ENCODE results near the gene FGF12. TPM values are rescaled to one million over a fixed set of nuclear protein-coding genes. Genes with fewer than 3 reads are reported as not detected.

The FGF12 gene
- polyA plus RNA-seq, 10 donors: 1.3 to 6.5 (median 3.1) TPM

DNA sequence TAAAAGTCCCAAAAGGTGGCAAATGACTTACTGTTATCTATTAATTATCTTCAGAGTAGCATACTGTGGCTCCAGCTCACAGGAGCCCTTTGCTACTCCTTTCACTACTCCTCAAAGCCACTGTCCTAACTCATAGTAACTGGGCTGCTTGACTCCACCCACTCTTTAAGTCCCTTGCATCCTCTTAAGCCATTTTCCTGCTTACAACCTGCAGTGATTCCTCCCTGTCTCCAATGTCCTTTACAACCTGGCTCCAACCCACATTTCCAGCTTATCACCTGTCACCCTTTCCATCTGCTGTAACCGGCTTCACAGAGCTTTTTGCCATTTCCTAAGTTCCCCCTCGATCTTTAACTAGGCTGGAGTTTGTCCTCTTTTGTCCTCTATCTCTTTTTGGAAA lies 388.1 kb downstream of the FGF12 start:
- DNase-seq: no peak

DNA sequence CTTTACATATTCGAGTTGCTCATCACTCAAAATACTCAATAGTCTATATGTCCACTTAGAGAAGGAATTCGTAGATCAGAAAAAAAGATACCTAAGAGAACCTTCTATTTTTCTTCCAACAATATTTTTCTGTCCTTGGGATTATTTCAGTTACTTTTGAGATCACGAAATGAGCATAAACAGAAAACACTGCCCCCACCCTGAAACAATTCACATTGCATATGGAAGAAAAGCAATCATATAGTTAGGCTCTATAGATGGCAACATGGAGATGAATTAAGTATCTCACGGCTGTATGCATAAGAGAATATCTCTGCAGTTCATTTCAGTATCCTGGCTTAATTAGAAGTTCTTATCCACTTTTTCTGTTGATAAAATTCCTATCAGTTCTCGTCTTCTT lies 391.1 kb downstream of the FGF12 start:
- DNase-seq: no peak

DNA sequence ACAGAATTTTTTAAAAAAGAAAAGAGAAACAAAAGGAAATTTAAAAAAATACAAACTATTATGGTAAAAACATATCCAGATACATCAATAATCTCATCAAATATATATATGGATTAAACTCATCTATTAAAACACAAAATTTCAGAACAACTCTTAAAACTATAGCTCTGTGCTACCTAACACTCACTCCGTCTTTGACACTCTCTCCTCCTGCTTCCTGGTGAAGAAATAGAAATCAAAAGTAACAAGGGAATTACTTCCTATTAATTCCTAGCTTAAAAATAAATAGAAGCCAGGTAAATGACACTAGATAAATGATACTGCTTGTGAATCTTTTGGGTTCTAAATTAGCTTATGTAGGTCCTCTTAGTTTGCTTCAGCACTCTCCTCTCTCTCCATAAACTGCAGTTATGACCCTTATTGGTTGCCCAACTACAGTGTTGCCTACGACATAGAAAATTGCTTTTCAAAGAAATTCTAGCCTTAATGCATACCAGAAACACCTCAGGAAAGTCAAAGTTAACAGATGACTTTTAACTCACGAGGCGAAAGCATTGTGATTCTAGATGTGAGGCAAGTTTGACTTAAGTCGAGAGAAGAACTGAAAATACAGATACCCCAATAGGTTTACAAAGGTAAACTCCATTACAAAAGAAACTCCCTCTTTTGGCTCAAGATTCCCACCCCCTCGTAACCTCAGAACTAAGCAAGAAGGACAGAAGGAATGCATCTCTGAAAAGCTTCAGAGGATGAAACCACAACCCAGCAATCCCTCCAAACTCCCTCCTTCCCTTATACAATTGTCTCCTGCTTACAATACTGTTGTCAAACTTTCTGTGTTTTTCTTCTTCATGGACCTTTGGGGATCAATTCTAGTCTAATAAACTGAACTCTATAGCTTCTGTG lies 394.7 kb downstream of the FGF12 start:
- DNase-seq: no peak

DNA sequence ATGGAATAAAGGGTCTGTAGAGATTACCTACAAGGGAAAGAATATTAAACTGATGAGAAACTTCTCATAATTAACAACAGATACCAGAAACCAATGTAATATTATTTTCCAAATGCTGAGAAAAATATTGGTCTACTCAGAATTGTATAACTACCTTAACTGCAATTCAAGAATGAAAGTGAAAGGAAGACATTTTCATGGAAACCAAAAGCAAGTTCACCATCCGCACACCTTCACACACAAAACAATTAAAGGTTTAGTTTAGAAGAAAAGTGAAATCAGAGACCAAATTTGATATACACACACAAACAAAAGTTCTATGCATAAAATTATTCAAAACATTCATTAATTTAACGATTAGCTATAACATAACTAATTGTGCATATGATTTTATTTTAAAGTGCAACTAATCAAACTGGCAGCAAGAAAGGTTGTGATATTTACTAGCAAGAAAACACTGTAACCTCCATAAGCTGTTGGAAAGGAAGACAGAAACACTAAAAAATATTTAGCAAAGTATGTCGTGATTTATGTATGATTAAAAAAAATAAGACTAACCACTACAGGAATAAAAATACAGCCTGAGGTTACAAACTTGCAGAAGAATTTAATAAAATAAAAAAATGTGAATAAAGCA lies 395.5 kb downstream of the FGF12 start:
- no peak for DNase-seq

DNA sequence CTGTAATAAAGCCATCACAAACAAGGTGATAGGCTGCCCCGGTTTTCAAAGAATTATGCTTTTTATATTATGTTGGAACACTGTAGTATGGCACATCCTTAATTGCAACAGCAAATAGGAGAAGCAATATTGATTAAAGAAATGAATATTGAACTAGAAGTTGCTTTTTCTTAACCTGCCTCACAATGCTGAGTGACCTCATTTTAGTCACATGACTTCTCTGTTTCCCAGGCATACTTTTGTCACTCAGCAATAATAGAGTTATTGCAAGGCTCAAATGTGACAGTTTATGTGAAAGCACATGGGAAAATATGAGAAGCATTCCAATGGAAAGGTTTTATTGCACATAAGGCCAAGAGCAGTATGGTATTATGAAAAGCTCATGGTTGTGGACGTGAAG lies 400.7 kb downstream of the FGF12 start:
- DNase-seq: no peak

DNA sequence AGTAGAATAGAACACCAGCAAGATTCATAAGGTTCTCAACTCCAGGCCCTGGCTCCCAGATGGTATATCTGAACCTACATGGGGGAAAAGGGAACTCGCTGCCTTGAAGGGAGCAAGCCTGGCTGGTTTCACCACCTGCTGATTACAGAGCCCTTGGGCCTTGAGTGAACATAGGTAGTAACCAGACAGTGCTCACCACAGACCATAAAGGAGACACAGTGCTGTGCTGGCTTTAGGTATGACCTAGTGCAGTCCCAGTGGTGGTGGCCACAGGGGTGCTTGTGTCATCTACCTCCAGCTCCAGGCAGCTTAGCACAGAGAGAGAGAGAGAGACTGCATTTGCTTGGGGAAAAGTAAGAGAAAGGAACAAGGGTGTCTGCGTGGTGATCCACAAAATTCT lies 409.8 kb downstream of the FGF12 start:
- DNase-seq: no peak

DNA sequence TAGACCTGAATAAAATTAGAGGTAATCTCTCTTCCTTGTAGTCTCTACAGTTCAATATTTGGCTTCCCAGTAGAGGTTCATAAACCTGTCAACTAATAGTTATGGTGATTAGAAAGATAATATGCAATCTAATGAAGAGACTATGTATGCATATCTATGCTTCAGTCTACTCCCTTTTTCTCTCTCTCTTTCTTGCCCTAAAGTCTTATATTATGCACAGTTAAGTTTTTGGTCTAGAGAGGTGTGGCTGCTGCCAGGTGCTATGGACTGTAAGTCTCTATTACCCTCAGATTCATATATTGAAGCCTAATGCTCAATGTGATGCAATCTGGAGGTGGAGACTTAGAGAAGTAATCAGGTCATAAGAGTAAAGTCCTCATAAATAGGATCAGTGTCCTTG lies 413.7 kb downstream of the FGF12 start:
- no peak for DNase-seq

DNA sequence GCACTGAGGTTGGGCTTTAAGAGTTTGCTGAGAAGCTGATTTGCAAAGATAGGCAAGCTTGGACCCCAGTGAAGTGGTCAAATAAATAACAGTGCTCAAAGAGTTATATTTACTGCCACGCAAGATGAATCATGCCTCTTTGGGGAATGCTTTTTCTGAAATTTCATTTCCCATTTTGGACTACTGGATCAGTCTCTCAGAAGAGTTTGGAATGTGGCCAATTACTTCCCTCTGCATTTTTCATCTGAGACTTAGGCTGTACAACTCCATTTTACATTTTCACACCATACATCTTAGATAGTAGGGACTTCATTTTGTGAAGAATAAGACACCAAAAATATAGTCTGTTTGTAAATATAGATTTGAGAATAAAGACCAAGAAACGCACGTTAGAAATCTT lies 419.7 kb downstream of the FGF12 start:
- DNase-seq: peak in 2 of 3 donors; percentile 2 to 5

DNA sequence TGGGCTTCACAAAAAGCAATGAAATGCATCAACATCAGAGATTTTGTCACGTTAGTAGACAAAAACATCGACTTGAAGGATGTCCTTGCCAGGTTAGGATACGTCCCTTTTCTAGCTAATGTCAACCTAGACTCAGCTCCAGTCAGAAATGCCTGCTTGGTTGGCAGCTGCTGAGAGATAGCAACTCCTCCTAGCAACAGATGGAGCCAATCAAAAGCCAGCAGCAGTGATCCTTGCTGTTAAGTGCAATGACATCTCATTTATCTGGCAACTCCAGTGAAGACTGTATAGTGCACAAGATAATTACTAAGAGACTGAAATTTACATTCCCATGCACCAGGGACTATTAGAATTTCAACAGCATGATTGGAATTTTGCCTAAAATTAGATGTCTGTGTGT lies 424.1 kb downstream of the FGF12 start:
- no peak for DNase-seq

DNA sequence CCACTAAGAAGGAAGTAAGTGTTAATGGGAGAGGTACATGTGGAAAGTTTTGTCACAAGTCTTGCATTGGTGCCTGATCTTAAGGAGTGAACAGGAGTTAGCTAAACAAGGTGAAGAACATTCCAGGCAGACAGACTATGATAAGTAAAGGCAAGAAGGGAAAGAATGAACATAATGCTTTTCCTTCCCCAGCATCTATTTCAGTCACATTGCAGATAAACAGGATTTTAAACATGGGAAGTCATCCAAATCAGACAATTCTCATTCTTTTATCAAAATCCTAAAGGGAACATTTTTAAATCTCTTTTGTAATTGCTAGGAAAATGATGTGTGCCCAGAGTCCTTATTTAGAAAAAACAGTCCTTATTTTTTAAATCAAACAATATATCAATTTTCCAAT lies 424.6 kb downstream of the FGF12 start:
- DNase-seq: no peak

DNA sequence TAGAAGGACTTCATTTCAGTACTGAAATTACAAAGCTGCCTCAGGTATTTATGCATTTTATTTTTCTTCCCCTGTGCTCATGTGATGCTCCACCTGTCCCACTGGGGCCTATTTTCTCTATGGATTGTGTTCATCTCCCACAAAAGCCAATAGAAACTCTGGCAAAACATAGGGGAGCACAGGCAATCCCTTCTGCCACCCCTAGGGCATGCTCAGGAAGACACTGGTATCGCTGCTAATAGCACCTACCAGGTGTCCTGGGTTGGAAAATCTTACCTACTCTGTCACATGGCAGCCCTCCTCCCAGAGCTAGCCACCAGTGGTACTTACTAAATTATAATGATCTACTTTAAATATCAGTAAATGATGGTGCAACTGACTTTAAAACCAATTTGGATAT lies 427.4 kb downstream of the FGF12 start:
- no peak for DNase-seq

DNA sequence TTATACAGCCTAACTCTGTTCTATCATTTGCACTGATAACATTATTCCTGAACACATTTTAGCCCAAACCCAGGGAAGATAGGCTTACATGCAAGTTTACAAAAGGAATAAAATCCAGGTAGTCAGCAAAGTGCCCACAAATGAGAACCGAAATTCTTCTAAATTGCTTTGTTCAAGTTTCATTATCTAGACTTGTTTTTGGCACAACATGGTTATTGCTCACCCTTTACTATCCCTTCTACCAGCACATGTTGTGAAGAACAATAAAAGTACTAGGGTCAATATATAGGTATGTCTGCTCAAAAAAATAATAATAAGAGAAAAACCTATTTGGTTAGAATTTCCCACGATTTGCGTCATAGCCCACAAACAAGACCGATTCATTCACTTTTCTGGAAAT lies 430.5 kb downstream of the FGF12 start:
- no peak for DNase-seq

DNA sequence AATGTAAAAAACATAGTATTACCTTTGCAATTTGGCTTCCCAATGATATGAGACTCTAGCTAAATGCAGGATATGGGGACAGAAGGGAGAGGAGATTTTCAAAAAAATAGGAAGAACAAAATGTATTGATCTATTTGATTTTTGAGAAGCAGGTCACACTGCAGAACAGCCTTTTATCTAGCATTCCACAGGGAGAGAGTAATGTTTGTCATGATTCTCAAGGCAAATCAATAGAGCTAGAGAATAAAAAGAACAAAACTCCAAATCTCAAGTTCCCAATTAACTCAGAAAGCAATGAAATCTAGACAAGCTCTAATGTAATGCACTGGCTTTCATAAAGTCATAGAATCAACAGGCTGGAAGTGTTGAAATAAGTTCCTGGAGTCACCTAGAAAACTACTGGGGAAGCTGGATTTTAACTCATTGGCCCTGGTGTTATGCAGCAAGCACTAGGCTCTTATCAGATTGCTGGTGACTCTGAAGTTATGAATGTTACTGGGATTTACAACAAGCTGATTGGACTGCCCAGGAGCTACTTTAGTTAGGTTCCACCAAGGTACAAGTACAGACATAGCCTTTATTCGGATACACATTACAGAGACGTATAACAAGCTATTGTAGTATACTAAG lies 442.8 kb downstream of the FGF12 start:
- no peak for DNase-seq

DNA sequence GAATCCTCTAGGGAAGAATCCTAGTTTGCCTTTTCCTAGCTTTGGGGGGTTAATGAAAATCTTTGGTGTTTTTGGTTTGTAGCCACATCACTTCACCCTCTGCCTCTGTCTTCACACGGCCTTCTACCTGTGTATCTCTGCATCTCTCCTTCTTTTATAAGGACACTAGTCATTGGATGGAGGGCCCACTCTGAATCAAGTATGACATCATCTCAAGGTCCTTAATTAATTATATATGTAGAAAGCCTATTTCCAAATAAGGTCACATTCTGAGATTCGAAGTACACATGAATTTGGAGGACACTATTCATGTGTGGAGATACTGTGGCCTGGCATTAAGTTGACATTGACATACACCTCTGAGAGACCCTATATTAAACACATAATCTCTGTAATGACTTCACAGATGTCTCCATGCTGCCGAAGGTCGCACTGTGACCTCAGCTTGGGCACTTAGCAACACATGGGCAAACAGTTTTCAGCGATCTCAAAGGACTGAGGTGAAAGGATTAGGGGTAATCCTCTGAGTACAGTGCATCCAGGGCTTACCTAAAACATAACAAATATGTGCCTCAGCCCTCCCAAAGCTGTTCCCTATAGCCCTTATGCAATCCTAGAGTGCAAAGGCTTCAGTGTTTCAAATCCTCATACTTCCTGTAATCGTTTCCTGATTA lies 446.0 kb downstream of the FGF12 start:
- DNase-seq: no peak

DNA sequence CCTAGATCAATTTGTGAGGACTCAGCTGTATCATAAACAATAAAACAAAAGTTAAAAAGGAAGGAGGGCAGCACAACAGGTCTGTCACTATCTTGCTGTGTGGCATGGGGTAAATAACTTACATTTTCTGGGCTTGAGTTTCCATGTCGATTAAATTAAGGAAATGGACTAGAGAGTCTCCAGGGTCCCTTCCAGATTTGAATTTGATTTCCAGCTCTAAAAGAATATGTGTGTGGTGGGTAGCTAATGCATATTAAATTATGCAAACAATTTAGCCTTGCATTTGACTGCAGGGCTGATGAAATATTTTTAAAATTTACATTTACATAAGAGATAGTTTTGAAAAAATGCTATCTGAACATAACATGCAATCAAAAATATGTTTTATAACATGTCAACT lies 447.7 kb downstream of the FGF12 start:
- DNase-seq: no peak

DNA sequence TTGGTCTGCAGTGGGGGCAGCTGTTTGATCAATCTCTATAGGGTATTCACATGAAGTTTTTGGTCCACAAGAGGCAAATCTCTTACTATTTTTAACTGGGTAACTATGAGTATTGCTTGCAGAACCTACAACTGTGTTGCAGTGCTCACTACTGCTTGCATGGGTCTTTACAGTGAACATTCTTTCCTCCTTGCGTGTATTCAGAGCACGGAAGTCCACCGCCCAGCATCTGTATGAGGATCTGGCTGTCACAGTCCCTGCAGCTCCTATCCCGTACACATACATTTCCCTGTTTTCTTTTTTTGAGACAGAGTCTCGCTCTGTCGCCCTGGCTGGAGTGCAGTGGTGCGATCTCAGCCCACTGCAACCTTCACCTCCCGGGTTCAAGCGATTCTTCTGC lies 449.9 kb downstream of the FGF12 start:
- DNase-seq: no peak

DNA sequence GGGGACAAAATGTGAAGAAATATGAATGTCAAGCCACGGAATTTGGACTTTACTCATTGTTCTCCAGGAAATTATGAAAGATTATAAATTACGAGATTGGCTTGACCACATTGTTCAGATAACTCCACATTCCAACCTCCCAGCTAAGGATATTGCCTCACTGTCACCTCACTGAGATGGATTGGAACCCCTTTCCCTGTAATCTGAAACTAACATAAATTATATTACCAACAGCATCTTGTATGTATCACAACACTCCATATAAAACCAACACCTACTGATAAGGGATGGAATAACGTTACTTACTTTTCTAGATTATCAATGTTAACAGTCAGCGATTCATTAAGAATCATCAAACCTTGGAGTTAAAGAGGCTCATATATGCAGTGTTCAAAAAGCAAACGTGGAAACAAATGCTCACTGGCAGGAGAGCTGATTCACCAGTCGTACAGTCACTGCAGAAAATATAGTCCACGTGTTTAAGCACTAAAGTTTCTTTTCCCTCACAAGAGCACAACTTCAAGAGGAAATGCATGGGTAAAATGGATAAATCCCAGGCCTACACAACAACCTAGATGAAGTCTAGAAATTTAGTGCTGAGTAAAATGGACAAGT lies 451.5 kb downstream of the FGF12 start:
- no peak for DNase-seq

DNA sequence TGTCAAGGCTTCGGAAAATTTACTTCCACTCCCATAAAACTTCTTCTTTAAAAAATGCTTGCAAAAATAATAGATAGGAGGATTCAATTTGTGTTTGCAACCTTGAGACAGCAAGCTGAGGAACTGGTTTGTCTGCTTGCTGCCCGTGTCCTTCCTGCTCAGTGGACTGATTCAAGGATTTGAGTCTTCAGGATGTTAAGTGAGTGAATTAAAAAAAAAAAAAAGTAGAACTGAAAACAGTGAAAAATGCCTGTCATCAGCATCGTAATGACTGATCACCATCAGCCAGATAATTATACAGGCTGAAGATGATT lies 453.7 kb downstream of the FGF12 start:
- no peak for DNase-seq

DNA sequence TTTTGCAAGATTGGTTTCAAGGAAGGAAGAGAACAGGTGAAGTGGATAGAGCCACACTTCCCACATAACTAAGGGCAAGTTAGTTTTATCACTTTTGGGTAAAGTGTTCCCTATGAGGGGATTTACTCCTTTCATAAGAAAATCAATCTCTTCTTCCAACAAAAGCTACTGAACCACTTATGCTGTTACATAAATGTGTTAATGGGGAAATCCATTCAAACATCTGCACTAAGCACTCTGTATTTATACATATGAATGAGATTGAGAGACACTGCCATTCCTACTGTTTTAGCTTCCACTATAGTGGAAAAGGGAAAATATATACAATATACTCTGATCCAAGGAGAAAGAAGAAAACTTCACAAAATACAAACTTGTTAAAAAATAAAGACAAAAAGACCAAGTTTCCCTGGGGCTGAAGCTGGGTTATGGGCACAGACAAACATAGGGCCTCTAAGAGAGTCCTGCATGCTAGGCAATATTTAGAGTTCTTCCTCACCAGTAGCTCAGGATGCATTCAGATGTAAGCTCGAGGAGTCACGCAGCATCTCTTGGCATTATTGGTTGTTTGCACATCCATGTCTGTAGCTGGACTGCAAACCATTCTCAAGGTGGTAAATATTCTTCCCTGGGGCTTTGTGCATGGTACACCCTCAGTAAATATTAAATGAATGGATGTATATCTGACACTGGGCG lies 454.2 kb downstream of the FGF12 start:
- DNase-seq: no peak

DNA sequence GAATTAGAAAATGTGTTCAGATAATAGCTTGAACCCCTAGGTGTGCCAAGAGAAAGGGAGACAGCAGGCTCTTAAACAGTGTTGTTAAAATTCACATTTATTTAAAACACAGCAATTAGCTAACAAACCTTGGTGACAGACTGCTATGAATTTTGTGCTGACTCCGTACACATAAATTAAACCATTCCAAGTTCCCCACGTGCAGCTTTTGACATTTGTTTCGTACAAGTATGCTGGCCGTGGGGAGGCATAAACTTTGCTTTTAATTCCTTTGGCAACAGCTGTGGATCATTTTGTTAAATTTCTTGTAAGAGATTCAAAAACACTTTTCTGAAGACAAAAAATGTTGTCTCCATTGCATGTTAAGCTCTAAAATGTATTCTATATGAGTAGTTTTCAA lies 465.3 kb downstream of the FGF12 start:
- peak in 2 of 3 donors; percentile 20 to 66 for DNase-seq

DNA sequence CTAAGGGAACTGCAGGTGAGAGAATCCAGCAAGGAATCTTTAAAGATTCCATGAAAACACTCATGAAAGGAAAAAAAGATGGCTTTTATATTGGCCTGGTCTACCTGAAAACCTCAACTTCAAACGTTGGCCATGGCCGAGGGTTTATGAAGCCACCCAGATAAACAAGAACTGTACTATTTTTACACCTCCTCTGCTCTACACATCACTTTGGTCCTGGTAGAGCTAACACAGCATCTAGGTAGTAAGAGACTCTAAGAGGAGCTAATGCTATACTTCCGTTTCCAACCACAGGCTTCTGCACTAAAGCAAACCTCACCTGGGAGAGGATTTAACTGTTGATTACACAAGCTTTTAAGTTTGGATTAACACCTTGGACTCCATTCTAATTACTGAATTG lies 466.2 kb downstream of the FGF12 start:
- DNase-seq: no peak
